ENCODE data around the gene TMEM208.

The TMEM208 gene

GRCh38 chr16:67208154-67208896, 18.6 kb upstream of the TMEM208 start:
- TF ChIP-seq, protein P1, sequence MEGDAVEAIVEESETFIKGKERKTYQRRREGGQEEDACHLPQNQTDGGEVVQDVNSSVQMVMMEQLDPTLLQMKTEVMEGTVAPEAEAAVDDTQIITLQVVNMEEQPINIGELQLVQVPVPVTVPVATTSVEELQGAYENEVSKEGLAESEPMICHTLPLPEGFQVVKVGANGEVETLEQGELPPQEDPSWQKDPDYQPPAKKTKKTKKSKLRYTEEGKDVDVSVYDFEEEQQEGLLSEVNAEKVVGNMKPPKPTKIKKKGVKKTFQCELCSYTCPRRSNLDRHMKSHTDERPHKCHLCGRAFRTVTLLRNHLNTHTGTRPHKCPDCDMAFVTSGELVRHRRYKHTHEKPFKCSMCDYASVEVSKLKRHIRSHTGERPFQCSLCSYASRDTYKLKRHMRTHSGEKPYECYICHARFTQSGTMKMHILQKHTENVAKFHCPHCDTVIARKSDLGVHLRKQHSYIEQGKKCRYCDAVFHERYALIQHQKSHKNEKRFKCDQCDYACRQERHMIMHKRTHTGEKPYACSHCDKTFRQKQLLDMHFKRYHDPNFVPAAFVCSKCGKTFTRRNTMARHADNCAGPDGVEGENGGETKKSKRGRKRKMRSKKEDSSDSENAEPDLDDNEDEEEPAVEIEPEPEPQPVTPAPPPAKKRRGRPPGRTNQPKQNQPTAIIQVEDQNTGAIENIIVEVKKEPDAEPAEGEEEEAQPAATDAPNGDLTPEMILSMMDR (IDR thresholded peaks at IDR 0.05; ENCODE audit: extremely low read depth, insufficient read depth, missing control alignments): no peak
- no peak for DNase-seq (ENCODE audit: low spot score)
- in situ Hi-C loops (cut with MboI; ENCODE audit: low pct_unique_long_range_greater_than_20kb, low sequenced_read_pairs, unreplicated experiment): no loop called here

- DNase-seq (ENCODE audit: low spot score): no peak
- in situ Hi-C loops (cut with MboI; ENCODE audit: low pct_unique_long_range_greater_than_20kb, low sequenced_read_pairs, unreplicated experiment): no loop called here
- TF ChIP-seq, protein P1 (IDR thresholded peaks at IDR 0.05; ENCODE audit: extremely low read depth, insufficient read depth, missing control alignments): no peak
These were observed 17.4 kb upstream of the TMEM208 start for GRCh38 chr16:67209565-67209964.

GRCh38 chr16:67210069-67210937, 16.6 kb upstream of the TMEM208 start:
- no peak for DNase-seq (ENCODE audit: low spot score)
- in situ Hi-C loops (cut with MboI; ENCODE audit: low pct_unique_long_range_greater_than_20kb, low sequenced_read_pairs, unreplicated experiment): no loop called here

GRCh38 chr16:67211674-67212073, 15.3 kb upstream of the TMEM208 start:
- in situ Hi-C loops (cut with MboI; ENCODE audit: low pct_unique_long_range_greater_than_20kb, low sequenced_read_pairs, unreplicated experiment): no loop called here
- DNase-seq (ENCODE audit: low spot score): no peak
- TF ChIP-seq, protein P1 (IDR thresholded peaks at IDR 0.05; ENCODE audit: extremely low read depth, insufficient read depth, missing control alignments): no peak

More at GRCh38 chr16:67210069-67210937, 16.6 kb upstream of the TMEM208 start:
- TF ChIP-seq, protein P1 (IDR thresholded peaks at IDR 0.05; ENCODE audit: extremely low read depth, insufficient read depth, missing control alignments): no peak

- DNase-seq (ENCODE audit: low spot score): no peak
- in situ Hi-C loops (cut with MboI; ENCODE audit: low pct_unique_long_range_greater_than_20kb, low sequenced_read_pairs, unreplicated experiment): no loop called here
- TF ChIP-seq, protein P1 (IDR thresholded peaks at IDR 0.05; ENCODE audit: extremely low read depth, insufficient read depth, missing control alignments): no peak
These were observed 14.2 kb upstream of the TMEM208 start for GRCh38 chr16:67212766-67213165.

DNA sequence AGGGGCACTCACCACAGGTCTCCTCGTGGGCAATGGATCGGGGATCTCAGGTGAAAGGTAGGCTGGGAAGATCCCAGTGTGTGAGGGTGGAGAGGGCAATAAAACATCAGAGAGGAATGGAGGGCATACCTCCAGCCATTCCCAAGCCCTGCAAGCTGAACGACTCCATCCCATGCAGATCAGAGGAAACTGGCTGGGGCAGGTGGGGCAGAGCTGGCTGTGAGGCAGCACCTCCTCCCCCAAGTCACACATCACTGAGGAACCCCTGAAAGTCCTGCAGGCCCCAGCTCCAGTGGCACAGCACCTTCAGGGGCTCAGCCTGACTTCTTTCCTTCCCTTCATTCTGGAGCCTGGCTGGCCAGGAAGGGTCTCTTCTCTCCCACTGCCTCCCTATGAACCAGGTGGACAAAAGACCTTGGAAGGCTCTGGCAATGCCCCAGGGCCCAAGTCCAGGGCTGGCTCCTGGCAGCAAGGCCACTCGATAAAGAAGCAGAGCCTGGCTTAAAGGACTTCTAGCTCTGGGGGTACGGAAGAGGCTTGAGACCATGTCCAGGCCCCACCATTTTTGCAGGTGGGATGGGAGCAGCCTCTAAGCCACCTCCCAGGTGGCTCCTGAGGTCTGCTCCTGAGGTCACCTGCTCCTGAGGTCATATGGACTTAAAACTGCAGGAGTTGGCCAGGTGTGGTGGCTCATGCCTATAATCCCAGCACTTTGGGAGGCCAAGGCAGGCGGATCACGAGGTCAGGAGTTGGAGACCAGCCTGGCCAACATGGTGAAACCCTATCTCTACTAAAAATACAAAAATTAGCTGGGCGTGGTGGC, 13.5 kb upstream of the TMEM208 start:
- no peak for DNase-seq (ENCODE audit: low spot score)

More for the DNA sequence above, 13.5 kb upstream of the TMEM208 start:
- TF ChIP-seq, protein P1 (IDR thresholded peaks at IDR 0.05; ENCODE audit: extremely low read depth, insufficient read depth, missing control alignments): no peak
- in situ Hi-C loops (cut with MboI; ENCODE audit: low pct_unique_long_range_greater_than_20kb, low sequenced_read_pairs, unreplicated experiment): no loop called here
